ENCODE data around the gene MTMR4.

MTMR4 gene

GRCh38 chr17:58531661-58532554 lies 17.5 kb upstream of the MTMR4 start:
- no peaks in the 10 kb centered on the region for H3K36me3 Mint-ChIP-seq
- no peaks in the 10 kb centered on the region for H3K27me3 Mint-ChIP-seq
- no peaks in the 10 kb centered on the region for H3K4me1 Mint-ChIP-seq (ENCODE audit: low read depth)
- H3K27ac Mint-ChIP-seq: no peak overlapping the region
- peak overlapping the region; percentile 69 for H3K4me3 Mint-ChIP-seq
- H3K9me3 Mint-ChIP-seq (ENCODE audit: low read depth): no peaks in the 10 kb centered on the region

- Mint-ChIP-seq H3K4me3 (peak overlapping the region; percentile 68), H3K36me3 (no peaks in the 10 kb centered on the region), H3K27ac (no peak overlapping the region), H3K4me1 (ENCODE audit: low read depth) (no peaks in the 10 kb centered on the region), H3K27me3 (no peaks in the 10 kb centered on the region), H3K9me3 (ENCODE audit: low read depth) (no peaks in the 10 kb centered on the region)
Observed at GRCh38 chr17:58531122-58531521, 16.7 kb upstream of the MTMR4 start.

GRCh38 chr17:58530655-58531054 lies 16.2 kb upstream of the MTMR4 start:
- Mint-ChIP-seq H3K27me3 (no peaks in the 10 kb centered on the region), H3K27ac (no peak overlapping the region)

GRCh38 chr17:58529275-58529674 lies 14.8 kb upstream of the MTMR4 start:
- Mint-ChIP-seq H3K27me3 (no peaks in the 10 kb centered on the region), H3K4me3 (no peak overlapping the region), H3K4me1 (ENCODE audit: low read depth) (no peaks in the 10 kb centered on the region), H3K9me3 (ENCODE audit: low read depth) (no peaks in the 10 kb centered on the region), H3K27ac (no peak overlapping the region), H3K36me3 (no peaks in the 10 kb centered on the region)

More at GRCh38 chr17:58530655-58531054, 16.2 kb upstream of the MTMR4 start:
- no peaks in the 10 kb centered on the region for H3K9me3 Mint-ChIP-seq (ENCODE audit: low read depth)
- H3K4me1 Mint-ChIP-seq (ENCODE audit: low read depth): no peaks in the 10 kb centered on the region
- H3K36me3 Mint-ChIP-seq: no peaks in the 10 kb centered on the region
- H3K4me3 Mint-ChIP-seq: peak overlapping the region; percentile 68

- Mint-ChIP-seq H3K4me3 (no peak overlapping the region), H3K27ac (no peak overlapping the region), H3K4me1 (ENCODE audit: low read depth) (no peaks in the 10 kb centered on the region), H3K9me3 (ENCODE audit: low read depth) (no peaks in the 10 kb centered on the region), H3K27me3 (no peaks in the 10 kb centered on the region), H3K36me3 (no peaks in the 10 kb centered on the region)
Observed at GRCh38 chr17:58528443-58528842, 14.0 kb upstream of the MTMR4 start.

GRCh38 chr17:58527949-58528348 lies 13.5 kb upstream of the MTMR4 start:
- H3K4me1 Mint-ChIP-seq (ENCODE audit: low read depth): no peaks in the 10 kb centered on the region
- no peaks in the 10 kb centered on the region for H3K9me3 Mint-ChIP-seq (ENCODE audit: low read depth)
- H3K27ac Mint-ChIP-seq: no peak overlapping the region
- no peaks in the 10 kb centered on the region for H3K27me3 Mint-ChIP-seq
- no peaks in the 10 kb centered on the region for H3K36me3 Mint-ChIP-seq
- no peak overlapping the region for H3K4me3 Mint-ChIP-seq

- no peak overlapping the region for H3K4me3 Mint-ChIP-seq
- no peaks in the 10 kb centered on the region for H3K9me3 Mint-ChIP-seq (ENCODE audit: low read depth)
- no peaks in the 10 kb centered on the region for H3K27me3 Mint-ChIP-seq
- no peak overlapping the region for H3K27ac Mint-ChIP-seq
- no peaks in the 10 kb centered on the region for H3K4me1 Mint-ChIP-seq (ENCODE audit: low read depth)
- no peaks in the 10 kb centered on the region for H3K36me3 Mint-ChIP-seq
Observed at GRCh38 chr17:58527306-58527705, 12.9 kb upstream of the MTMR4 start.

GRCh38 chr17:58525239-58525638 lies 10.8 kb upstream of the MTMR4 start:
- H3K36me3 Mint-ChIP-seq: no peaks in the 10 kb centered on the region
- no peak overlapping the region for H3K27ac Mint-ChIP-seq
- H3K27me3 Mint-ChIP-seq: no peaks in the 10 kb centered on the region
- H3K4me1 Mint-ChIP-seq (ENCODE audit: low read depth): no peaks in the 10 kb centered on the region
- H3K4me3 Mint-ChIP-seq: no peak overlapping the region
- H3K9me3 Mint-ChIP-seq (ENCODE audit: low read depth): no peaks in the 10 kb centered on the region

- Mint-ChIP-seq H3K9me3 (ENCODE audit: low read depth) (no peaks in the 10 kb centered on the region), H3K27me3 (no peaks in the 10 kb centered on the region), H3K4me1 (ENCODE audit: low read depth) (peaks cover 11% of the 10 kb centered on the region), H3K36me3 (no peaks in the 10 kb centered on the region), H3K4me3 (no peak overlapping the region), H3K27ac (no peak overlapping the region)
Observed at GRCh38 chr17:58521680-58522079, 7.2 kb upstream of the MTMR4 start.

- Mint-ChIP-seq H3K9me3 (ENCODE audit: low read depth) (no peaks in the 10 kb centered on the region), H3K4me3 (no peak overlapping the region), H3K4me1 (ENCODE audit: low read depth) (peaks cover 18% of the 10 kb centered on the region), H3K27ac (no peak overlapping the region), H3K27me3 (no peaks in the 10 kb centered on the region), H3K36me3 (no peaks in the 10 kb centered on the region)
Observed at GRCh38 chr17:58520843-58521430, 6.5 kb upstream of the MTMR4 start.

- Mint-ChIP-seq H3K4me3 (peak overlapping the region; percentile 94), H3K27ac (peak overlapping the region; percentile 83), H3K9me3 (ENCODE audit: low read depth) (no peaks in the 10 kb centered on the region), H3K36me3 (no peaks in the 10 kb centered on the region), H3K4me1 (ENCODE audit: low read depth) (peaks cover 33% of the 10 kb centered on the region), H3K27me3 (no peaks in the 10 kb centered on the region)
Observed at GRCh38 chr17:58517928-58518609, 3.6 kb upstream of the MTMR4 start.

GRCh38 chr17:58517378-58517927 lies 3.0 kb upstream of the MTMR4 start:
- H3K36me3 Mint-ChIP-seq: no peaks in the 10 kb centered on the region
- H3K4me3 Mint-ChIP-seq: peak overlapping the region; percentile 94
- H3K27ac Mint-ChIP-seq: peak overlapping the region; percentile 83
- H3K9me3 Mint-ChIP-seq (ENCODE audit: low read depth): no peaks in the 10 kb centered on the region
- H3K4me1 Mint-ChIP-seq (ENCODE audit: low read depth): peaks cover 37% of the 10 kb centered on the region
- H3K27me3 Mint-ChIP-seq: no peaks in the 10 kb centered on the region

- peak overlapping the region; percentile 83 for H3K27ac Mint-ChIP-seq
- no peaks in the 10 kb centered on the region for H3K27me3 Mint-ChIP-seq
- H3K36me3 Mint-ChIP-seq: no peaks in the 10 kb centered on the region
- H3K9me3 Mint-ChIP-seq (ENCODE audit: low read depth): no peaks in the 10 kb centered on the region
- peaks cover 37% of the 10 kb centered on the region for H3K4me1 Mint-ChIP-seq (ENCODE audit: low read depth)
- H3K4me3 Mint-ChIP-seq: peak overlapping the region; percentile 94
Observed at GRCh38 chr17:58516644-58517377, 2.4 kb upstream of the MTMR4 start.

- no peaks in the 10 kb centered on the region for H3K9me3 Mint-ChIP-seq (ENCODE audit: low read depth)
- H3K27me3 Mint-ChIP-seq: no peaks in the 10 kb centered on the region
- H3K36me3 Mint-ChIP-seq: peaks cover 5% of the 10 kb centered on the region
- peak overlapping the region; percentile 83 for H3K4me3 Mint-ChIP-seq
- H3K27ac Mint-ChIP-seq: peak overlapping the region; percentile 28
- H3K4me1 Mint-ChIP-seq (ENCODE audit: low read depth): peaks cover 42% of the 10 kb centered on the region
Observed at GRCh38 chr17:58515286-58515685, 848 bp upstream of the MTMR4 start.

Measured in activated naive CD8-positive, alpha-beta T cell (primary cell).